ENCODE results near the gene PHYHD1.
A peak's percentile ranks its signal among the peaks of the same experiment; 100 is the strongest.

Gene PHYHD1

DNA sequence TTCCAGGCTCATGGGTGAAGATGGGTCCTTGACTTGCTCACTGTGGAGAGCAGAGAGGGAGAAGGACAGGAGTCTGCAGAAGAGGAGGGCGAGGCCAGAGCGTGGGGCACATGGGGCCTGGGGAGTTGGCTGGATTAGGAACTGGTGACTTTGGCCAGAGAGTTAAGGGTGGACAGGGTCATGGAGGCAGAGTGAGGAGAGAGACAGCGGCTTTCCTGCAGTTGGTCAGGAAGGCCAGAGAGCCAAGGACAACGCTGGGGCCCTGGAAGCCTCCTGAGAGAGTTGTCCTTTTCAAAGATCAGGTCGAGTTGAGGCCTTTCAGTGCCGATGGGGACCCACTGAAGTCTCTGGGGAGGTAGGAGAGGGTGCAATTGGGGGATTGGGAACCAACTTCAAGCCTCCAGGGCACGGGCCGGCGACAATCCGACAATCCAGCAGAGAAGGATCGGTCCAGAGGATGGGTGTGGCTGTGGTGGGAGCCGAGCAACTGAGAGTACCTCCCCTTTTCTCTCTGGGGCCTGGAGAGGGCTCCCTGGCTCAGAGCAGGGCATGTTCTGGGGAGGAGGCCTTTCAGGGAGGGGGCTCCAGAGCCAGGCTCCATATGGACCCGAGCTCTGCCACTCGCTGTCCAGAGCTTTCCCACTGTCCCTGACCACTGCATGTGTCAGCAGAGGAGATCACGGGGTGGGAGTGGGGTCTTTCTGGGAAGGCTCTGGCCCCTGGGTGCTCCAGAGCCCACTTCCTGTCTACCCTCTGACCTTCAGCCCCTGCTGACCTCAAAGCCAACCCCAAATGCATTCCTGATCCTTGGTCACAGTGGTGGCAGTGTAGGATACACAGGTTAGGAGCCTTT, 7.5 kb upstream of the PHYHD1 start:
- Histone ChIP-seq H2BK15ac (ENCODE audit: low read depth, poor library complexity, severe bottlenecking) (peak overlapping the region; percentile 77), H3K4me1 (ENCODE audit: control insufficient read depth, insufficient read depth, low read depth, low read length) (peaks cover 43% of the 10 kb centered on the region), H3K23ac (ENCODE audit: low read length in 2 of 2) (peak overlapping the region; percentile 11 to 25), H3K9me3 (ENCODE audit: control insufficient read depth, low read length) (no peaks in the 10 kb centered on the region), H3K4me3 (ENCODE audit: insufficient read depth in 1 of 2, low read depth in 1 of 2, low read length in 2 of 2) (peak overlapping the region in 1 of 2 experiments; percentile 53), H2AFZ (ENCODE audit: low read depth, low read length) (no peak overlapping the region), H2BK12ac (ENCODE audit: low read length in 2 of 2) (peak overlapping the region; percentile 87 to 97), H4K91ac (ENCODE audit: low read length) (peak overlapping the region; percentile 91), H2BK120ac (ENCODE audit: low read depth, low read length) (peak overlapping the region; percentile 43), H3K27ac (ENCODE audit: low read length, poor library complexity, severe bottlenecking) (no peak overlapping the region), H3K27me3 (ENCODE audit: control insufficient read depth in 1 of 2, insufficient read depth in 1 of 2, low read length in 2 of 2) (no peaks in the 10 kb centered on the region), H3K36me3 (ENCODE audit: control insufficient read depth in 1 of 2, insufficient read depth in 2 of 2, low read depth in 1 of 2, low read length in 2 of 2) (peaks cover 41 to 75% of the 10 kb centered on the region in 2 experiments), H3K79me1 (replicated peaks; ENCODE audit: low read length, poor library complexity, severe bottlenecking) (peaks cover 51% of the 10 kb centered on the region), H3K18ac (ENCODE audit: low read depth in 1 of 2, low read length in 2 of 2) (peak overlapping the region; percentile 72 to 91), H3K4me2 (ENCODE audit: low read length, poor library complexity, severe bottlenecking) (no peak overlapping the region), H4K8ac (ENCODE audit: low read length) (peak overlapping the region; percentile 47), H2BK5ac (ENCODE audit: low read depth, low read length, poor library complexity, severe bottlenecking) (no peak overlapping the region), H2AK5ac (ENCODE audit: low read length, severe bottlenecking) (peak overlapping the region; percentile 93), H3K14ac (ENCODE audit: low read length in 2 of 2) (peak overlapping the region in 1 of 2 experiments; percentile 44), H3K9ac (ENCODE audit: low read length) (peak overlapping the region; percentile 28), H3K4ac (ENCODE audit: low read depth in 1 of 2, low read length in 2 of 2) (peak overlapping the region; percentile 54 to 72)
- 83% methylated on average over 13 of the region's 15 CpGs for WGBS
- DNase-seq: no peak

DNA sequence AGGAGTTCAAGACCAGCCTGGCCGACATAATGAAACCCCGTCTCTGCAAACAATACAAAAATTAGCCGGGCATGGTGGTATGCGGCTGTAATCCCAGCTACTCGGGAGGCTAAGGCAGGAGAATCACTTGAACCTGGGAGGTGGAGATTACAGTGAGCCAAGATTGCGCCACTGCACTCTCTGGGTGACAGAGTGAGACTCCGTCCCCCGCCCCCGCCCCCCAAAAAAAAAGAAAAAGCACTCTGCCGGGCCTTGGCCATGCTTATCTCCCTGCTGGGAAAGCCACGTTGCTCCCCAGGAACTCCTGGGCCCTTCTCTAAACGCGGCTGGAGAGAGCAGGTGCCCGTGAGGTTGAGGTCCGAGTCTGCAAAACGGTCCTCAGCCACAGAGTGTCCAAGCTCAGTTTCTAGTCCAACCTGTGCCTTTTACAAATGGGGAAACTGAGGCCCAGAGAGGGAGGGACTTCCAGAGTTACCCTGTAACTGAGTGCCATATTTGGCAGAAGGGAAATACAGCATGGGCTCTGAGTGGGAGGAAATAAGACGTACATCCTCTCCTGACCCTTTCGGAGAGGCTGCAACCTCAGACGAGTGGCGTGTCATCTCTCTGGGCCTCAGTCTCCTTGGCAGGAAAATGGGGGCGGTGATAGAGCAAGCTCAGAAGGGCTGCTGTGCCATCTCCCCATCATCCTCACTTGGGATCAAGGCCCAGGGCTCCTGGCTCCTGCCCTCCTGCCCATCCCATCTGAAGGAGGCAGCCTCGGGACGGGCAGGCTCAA, 6.6 kb upstream of the PHYHD1 start:
- Histone ChIP-seq H4K8ac (ENCODE audit: low read length) (no peak overlapping the region), H3K9ac (ENCODE audit: low read length) (peak overlapping the region; percentile 28), H3K4me1 (ENCODE audit: control insufficient read depth, insufficient read depth, low read depth, low read length) (peaks cover 43% of the 10 kb centered on the region), H3K18ac (ENCODE audit: low read depth in 1 of 2, low read length in 2 of 2) (peak overlapping the region in 1 of 2 experiments; percentile 49), H2BK120ac (ENCODE audit: low read depth, low read length) (no peak overlapping the region), H3K27me3 (ENCODE audit: control insufficient read depth in 1 of 2, insufficient read depth in 1 of 2, low read length in 2 of 2) (no peaks in the 10 kb centered on the region), H3K14ac (ENCODE audit: low read length in 2 of 2) (no peak overlapping the region), H3K36me3 (ENCODE audit: control insufficient read depth in 1 of 2, insufficient read depth in 2 of 2, low read depth in 1 of 2, low read length in 2 of 2) (peaks cover 32 to 72% of the 10 kb centered on the region in 2 experiments), H3K23ac (ENCODE audit: low read length in 2 of 2) (no peak overlapping the region), H3K4me3 (ENCODE audit: insufficient read depth in 1 of 2, low read depth in 1 of 2, low read length in 2 of 2) (no peak overlapping the region), H2BK15ac (ENCODE audit: low read depth, poor library complexity, severe bottlenecking) (peak overlapping the region; percentile 15), H2AFZ (ENCODE audit: low read depth, low read length) (no peak overlapping the region), H3K9me3 (ENCODE audit: control insufficient read depth, low read length) (no peaks in the 10 kb centered on the region), H3K4me2 (ENCODE audit: low read length, poor library complexity, severe bottlenecking) (no peak overlapping the region), H2AK5ac (ENCODE audit: low read length, severe bottlenecking) (peak overlapping the region; percentile 9), H4K91ac (ENCODE audit: low read length) (peak overlapping the region; percentile 9), H3K79me1 (replicated peaks; ENCODE audit: low read length, poor library complexity, severe bottlenecking) (peaks cover 48% of the 10 kb centered on the region), H3K4ac (ENCODE audit: low read depth in 1 of 2, low read length in 2 of 2) (no peak overlapping the region), H2BK12ac (ENCODE audit: low read length in 2 of 2) (peak overlapping the region in 1 of 2 experiments; percentile 29), H2BK5ac (ENCODE audit: low read depth, low read length, poor library complexity, severe bottlenecking) (no peak overlapping the region), H3K27ac (ENCODE audit: low read length, poor library complexity, severe bottlenecking) (no peak overlapping the region)
- no peak for DNase-seq
- 89% methylated on average over 23 of the region's 23 CpGs for whole genome bisulfite sequencing

DNA sequence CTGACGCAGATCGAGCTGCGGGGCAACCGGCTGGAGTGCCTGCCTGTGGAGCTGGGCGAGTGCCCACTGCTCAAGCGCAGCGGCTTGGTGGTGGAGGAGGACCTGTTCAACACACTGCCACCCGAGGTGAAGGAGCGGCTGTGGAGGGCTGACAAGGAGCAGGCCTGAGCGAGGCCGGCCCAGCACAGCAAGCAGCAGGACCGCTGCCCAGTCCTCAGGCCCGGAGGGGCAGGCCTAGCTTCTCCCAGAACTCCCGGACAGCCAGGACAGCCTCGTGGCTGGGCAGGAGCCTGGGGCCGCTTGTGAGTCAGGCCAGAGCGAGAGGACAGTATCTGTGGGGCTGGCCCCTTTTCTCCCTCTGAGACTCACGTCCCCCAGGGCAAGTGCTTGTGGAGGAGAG, 4.6 kb upstream of the PHYHD1 start:
- Histone ChIP-seq H3K4me2 (ENCODE audit: low read length, poor library complexity, severe bottlenecking) (no peak overlapping the region), H3K36me3 (ENCODE audit: control insufficient read depth in 1 of 2, insufficient read depth in 2 of 2, low read depth in 1 of 2, low read length in 2 of 2) (peaks cover 22 to 62% of the 10 kb centered on the region in 2 experiments), H3K14ac (ENCODE audit: low read length in 2 of 2) (no peak overlapping the region), H3K4me1 (ENCODE audit: control insufficient read depth, insufficient read depth, low read depth, low read length) (peaks cover 41% of the 10 kb centered on the region), H3K9ac (ENCODE audit: low read length) (peak overlapping the region; percentile 84), H4K91ac (ENCODE audit: low read length) (no peak overlapping the region), H3K27me3 (ENCODE audit: control insufficient read depth in 1 of 2, insufficient read depth in 1 of 2, low read length in 2 of 2) (no peaks in the 10 kb centered on the region), H2BK5ac (ENCODE audit: low read depth, low read length, poor library complexity, severe bottlenecking) (no peak overlapping the region), H2BK12ac (ENCODE audit: low read length in 2 of 2) (no peak overlapping the region), H3K27ac (ENCODE audit: low read length, poor library complexity, severe bottlenecking) (no peak overlapping the region), H3K9me3 (ENCODE audit: control insufficient read depth, low read length) (no peaks in the 10 kb centered on the region), H3K23ac (ENCODE audit: low read length in 2 of 2) (no peak overlapping the region), H4K8ac (ENCODE audit: low read length) (no peak overlapping the region), H3K4ac (ENCODE audit: low read depth in 1 of 2, low read length in 2 of 2) (no peak overlapping the region), H2AK5ac (ENCODE audit: low read length, severe bottlenecking) (no peak overlapping the region), H3K18ac (ENCODE audit: low read depth in 1 of 2, low read length in 2 of 2) (no peak overlapping the region), H2BK15ac (ENCODE audit: low read depth, poor library complexity, severe bottlenecking) (peak overlapping the region; percentile 13), H2AFZ (ENCODE audit: low read depth, low read length) (no peak overlapping the region), H3K79me1 (replicated peaks; ENCODE audit: low read length, poor library complexity, severe bottlenecking) (peaks cover 39% of the 10 kb centered on the region), H3K4me3 (ENCODE audit: insufficient read depth in 1 of 2, low read depth in 1 of 2, low read length in 2 of 2) (peak overlapping the region in 1 of 2 experiments; percentile 46), H2BK120ac (ENCODE audit: low read depth, low read length) (no peak overlapping the region)
- 92% methylated on average over 18 of the region's 18 CpGs for WGBS
- DNase-seq: no peak

DNA sequence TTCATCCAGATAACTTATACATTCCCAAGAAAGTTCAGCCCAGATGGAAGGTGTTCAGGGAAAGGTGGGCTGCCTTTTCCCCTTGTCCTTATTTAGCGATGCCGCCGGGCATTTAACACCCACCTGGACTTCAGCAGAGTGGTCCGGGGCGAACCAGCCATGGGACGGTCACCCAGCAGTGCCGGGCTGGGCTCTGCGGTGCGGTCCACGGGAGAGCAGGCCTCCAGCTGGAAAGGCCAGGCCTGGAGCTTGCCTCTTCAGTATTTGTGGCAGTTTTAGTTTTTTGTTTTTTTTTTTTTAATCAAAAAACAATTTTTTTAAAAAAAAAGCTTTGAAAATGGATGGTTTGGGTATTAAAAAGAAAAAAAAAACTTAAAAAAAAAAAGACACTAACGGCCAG, 4.0 kb upstream of the PHYHD1 start:
- no peak overlapping the region for H2AK5ac ChIP-seq (ENCODE audit: low read length, severe bottlenecking)

More for the DNA sequence above, 4.0 kb upstream of the PHYHD1 start:
- H3K14ac ChIP-seq (ENCODE audit: low read length in 2 of 2): no peak overlapping the region
- H2BK15ac ChIP-seq (ENCODE audit: low read depth, poor library complexity, severe bottlenecking): no peak overlapping the region
- WGBS: over 99% methylated on average over 8 of the region's 11 CpGs
- H3K18ac ChIP-seq (ENCODE audit: low read depth in 1 of 2, low read length in 2 of 2): no peak overlapping the region
- peaks cover 40% of the 10 kb centered on the region for H3K4me1 ChIP-seq (ENCODE audit: control insufficient read depth, insufficient read depth, low read depth, low read length)
- no peak overlapping the region for H3K4me2 ChIP-seq (ENCODE audit: low read length, poor library complexity, severe bottlenecking)
- no peak overlapping the region for H4K91ac ChIP-seq (ENCODE audit: low read length)
- H3K36me3 ChIP-seq (ENCODE audit: control insufficient read depth in 1 of 2, insufficient read depth in 2 of 2, low read depth in 1 of 2, low read length in 2 of 2): peaks cover 22 to 62% of the 10 kb centered on the region in 2 experiments
- no peak overlapping the region for H3K27ac ChIP-seq (ENCODE audit: low read length, poor library complexity, severe bottlenecking)
- H4K8ac ChIP-seq (ENCODE audit: low read length): no peak overlapping the region
- no peak overlapping the region for H2BK5ac ChIP-seq (ENCODE audit: low read depth, low read length, poor library complexity, severe bottlenecking)
- H3K4me3 ChIP-seq (ENCODE audit: insufficient read depth in 1 of 2, low read depth in 1 of 2, low read length in 2 of 2): no peak overlapping the region
- H3K9me3 ChIP-seq (ENCODE audit: control insufficient read depth, low read length): no peaks in the 10 kb centered on the region
- H3K4ac ChIP-seq (ENCODE audit: low read depth in 1 of 2, low read length in 2 of 2): no peak overlapping the region
- peak overlapping the region; percentile 84 for H3K9ac ChIP-seq (ENCODE audit: low read length)
- no peak overlapping the region for H2AFZ ChIP-seq (ENCODE audit: low read depth, low read length)
- DNase-seq: no peak
- no peak overlapping the region for H2BK12ac ChIP-seq (ENCODE audit: low read length in 2 of 2)
- H3K23ac ChIP-seq (ENCODE audit: low read length in 2 of 2): no peak overlapping the region
- H3K27me3 ChIP-seq (ENCODE audit: control insufficient read depth in 1 of 2, insufficient read depth in 1 of 2, low read length in 2 of 2): no peaks in the 10 kb centered on the region
- peaks cover 39% of the 10 kb centered on the region for H3K79me1 ChIP-seq (replicated peaks; ENCODE audit: low read length, poor library complexity, severe bottlenecking)
- no peak overlapping the region for H2BK120ac ChIP-seq (ENCODE audit: low read depth, low read length)

Data from mesenchymal stem cell (in vitro differentiated cells and primary cell).